GM12891 (cell line): ENCODE results near the gene SRGAP2B.
"Not testable (repeated sequence)": the region's sequence is repeated elsewhere in the genome, so short reads cannot be mapped to it uniquely, and the experiment has no call there.

Source experiments
- DNase-seq: peaks from one replicate; pipeline ENCODE4 v3.0.0; 2011; ENCODE audit warnings: low spot score; ENCODE audit not compliant: insufficient read length
- FAIRE-seq: peaks from 2 replicates; lab custom pipeline; 2011; peaks lifted over from hg19 to GRCh38; lab: Jason Lieb, UNC

The SRGAP2B gene

DNA sequence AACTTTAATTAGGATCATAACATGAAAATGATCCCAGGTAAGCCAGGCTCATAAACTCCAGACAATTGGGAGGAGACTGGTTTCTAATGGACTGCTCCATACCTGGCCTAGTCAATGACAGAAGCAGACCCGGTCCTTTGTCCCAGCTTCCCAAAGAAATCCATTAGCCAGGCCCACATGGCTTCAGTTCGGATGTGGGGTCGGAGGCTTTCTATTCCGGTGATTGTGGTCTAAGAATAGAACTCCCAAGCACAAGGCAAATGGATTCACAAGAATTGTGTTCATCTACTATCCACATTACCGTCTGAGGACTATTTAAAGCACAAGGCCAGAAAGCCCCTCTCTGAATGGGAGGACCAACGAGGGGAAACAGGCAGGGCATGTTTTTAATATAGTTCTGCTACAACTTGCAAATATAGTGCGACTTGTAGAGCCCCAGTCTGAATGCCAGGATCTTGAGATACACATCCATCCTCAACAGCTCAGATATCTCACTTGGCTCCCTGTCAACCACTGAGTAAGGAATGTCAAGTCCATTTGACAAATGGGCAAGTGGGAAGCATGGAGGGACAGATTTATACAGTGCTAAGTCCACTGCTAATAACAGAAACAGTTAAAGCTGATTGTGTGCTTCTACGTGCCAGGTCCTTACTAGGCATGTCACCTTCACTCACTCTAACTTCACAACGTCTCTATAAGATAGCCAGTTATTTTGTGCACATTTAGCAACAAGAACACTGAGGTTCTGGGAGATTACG is 42.9 kb downstream of the SRGAP2B start:
- not testable (repeated sequence) for DNase-seq, FAIRE-seq

DNA sequence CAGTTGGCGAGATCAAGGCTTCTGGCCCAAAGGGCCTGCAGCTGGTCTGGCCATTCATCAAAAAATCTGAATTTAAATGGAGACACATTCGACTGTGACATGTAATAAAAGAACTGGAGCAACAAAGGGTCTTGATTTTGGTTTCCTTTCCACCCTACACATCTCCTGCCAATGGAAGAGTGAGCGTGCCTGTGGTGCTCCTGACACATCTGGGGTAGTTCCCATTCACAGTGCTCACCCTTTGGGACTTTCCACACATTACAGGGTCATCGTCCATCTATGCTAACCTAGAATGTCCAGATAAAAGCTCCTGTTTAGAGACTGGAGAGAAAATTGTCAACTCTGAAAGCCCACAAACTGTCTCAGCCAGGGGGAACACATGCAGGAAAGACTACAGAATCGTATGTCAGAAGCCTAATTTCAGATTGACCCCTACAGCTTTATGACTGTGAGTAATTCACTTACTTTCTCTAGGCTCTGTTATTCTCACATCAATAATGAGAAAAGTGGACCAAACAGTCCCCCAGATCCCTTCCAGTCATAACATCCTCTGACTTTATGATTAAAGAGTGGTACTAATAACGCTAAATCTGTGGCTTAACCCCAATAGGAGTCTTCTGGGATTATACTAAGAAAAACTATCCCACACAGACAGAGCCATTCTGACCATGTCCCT is 46.8 kb downstream of the SRGAP2B start:
- FAIRE-seq, DNase-seq: not testable (repeated sequence)

DNA sequence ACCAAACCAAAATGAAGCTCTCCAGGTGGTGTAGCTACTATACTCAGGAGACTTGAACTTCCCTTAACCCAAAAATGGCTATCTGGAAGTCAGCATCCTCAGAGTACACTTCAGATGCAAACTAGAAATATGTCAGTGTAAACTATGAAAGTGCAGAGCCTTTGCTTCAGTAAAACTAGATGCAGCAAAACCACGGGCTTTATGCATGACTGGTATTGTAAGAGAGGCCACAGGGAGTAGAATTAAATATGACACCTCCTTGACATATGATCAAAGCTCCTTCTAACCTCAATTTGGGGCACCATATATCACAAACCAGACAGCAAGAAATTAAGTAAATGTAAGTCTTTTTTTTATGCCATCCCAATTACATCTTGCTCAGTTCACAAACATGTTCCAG is 47.6 kb downstream of the SRGAP2B start:
- not testable (repeated sequence) for FAIRE-seq, DNase-seq

DNA sequence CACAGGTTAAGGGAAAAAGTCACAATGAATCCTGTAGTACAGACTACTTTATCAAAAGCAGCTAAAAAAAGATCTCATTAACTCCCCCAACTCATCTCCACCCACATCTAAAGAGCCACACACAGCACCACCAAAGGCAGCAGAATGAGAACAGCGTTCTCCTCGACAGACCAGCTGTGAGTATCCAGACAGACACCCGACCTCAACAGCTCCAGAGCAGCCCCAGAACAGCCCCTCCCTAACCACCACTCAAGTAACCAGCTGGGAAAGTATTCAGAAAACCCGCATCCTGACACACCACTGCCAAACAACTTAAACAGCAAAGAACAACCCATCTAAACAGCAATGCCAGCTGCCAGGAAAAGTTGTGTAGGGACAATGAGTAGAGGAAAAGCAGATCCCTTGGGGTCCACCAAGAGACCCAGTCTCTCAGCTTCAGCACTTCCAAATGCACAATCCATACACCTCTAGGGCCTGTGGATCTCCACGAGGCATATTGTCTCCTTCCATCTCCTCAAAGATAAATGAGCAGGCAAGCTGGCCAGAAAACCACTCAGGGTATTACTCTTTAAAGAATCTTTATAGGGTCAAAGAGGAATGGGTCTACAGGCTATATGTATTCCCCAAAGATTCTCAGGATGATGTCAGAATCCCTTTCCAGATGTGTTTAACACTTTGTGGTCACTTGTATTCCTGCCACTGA is 49.4 kb downstream of the SRGAP2B start:
- not testable (repeated sequence) for DNase-seq, FAIRE-seq

DNA sequence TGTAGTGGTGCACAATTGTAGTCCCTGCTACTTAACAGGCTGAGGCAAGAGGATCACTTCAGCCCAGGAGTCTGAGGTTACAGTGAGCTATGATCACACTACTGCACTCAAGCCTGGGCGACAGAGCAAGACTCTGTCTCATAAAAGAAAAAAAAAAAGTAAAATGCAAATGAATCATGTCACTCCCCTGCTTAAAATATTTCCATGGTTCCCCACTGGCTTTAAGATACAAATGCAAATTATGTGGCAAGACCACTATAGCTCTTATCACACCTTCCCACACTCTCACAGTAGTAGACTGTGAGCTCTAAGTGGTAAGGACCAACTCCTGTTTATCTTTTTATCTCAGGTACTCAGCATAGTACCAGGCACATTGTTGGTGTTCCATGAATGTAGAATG is 53.6 kb downstream of the SRGAP2B start:
- FAIRE-seq = not testable (repeated sequence)

DNA sequence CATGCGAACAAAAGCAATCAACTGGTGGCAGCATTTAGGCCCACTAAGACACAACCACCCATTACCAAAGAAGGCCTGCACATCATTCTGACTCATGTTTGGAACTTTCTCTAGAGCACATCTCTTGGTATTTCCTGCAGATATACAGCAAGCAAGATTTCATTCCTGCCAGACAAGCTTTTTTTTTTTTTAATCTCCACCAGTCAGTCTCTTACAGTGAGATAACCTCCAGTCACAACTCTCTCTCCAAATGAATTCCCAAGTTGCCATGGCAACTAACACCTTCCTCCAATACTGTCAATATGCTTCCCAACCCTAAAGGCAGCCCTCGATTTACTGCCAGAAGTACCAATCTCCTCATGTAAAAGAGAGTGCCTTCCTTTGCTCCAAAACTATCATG is 59.1 kb downstream of the SRGAP2B start:
- FAIRE-seq, DNase-seq: not testable (repeated sequence)

More for the DNA sequence above, 53.6 kb downstream of the SRGAP2B start:
- not testable (repeated sequence) for DNase-seq

DNA sequence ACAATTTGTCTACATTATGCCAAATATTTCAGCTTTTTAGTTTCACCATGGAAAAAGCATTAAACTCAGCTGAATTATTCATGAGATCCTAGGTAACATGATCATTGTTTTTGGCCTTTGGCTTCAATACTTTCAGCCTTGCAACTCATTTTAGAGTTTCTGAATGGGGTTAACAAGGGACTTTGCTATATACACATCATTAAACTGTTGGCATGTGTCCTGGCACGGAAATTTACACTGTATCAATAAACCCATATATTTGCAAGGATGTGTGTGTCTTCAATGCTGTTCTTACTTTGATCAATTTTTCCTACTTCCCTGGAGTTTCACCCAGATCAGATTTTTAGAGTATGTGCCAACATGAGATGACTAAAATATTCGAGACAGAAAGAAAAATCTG is 61.6 kb downstream of the SRGAP2B start:
- FAIRE-seq, DNase-seq: not testable (repeated sequence)

DNA sequence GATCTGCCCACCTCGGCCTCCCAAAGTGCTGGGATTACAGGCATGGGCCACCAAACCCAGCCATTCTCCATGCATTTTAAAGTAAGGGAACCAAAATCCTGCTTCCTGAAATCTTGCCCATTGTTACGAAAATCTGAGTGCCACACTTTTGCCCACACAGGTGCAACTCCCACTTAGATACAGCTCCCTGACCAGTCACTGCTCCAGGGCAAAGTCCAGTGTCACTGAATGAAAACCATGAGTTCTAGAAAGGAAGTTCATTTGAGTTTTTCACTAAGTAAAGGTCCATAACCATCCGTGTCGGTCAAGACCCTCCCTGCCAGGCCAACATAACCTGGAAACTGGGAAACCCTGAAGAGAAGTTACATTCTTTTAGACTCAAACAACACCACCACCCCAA is 67.9 kb downstream of the SRGAP2B start:
- not testable (repeated sequence) for DNase-seq, FAIRE-seq

DNA sequence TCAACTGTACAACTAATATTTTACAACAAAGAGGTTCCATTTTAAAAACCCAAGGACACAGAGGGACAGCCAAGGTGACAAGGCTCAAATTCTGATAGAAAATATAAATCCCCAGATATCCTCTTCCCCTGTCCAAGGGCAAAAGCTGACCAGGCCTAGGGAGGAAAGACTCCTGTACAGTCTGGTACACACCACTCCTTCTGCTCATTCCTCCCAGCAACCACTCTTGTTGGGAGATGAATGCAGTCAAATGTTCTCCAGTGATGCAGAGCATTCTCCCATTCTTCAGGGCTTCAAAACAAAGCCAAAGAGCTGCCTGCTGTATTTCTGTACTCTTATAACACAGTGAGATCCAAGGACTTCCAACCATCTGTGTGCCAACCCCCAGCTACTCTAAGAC is 69.8 kb downstream of the SRGAP2B start:
- FAIRE-seq, DNase-seq: not testable (repeated sequence)

DNA sequence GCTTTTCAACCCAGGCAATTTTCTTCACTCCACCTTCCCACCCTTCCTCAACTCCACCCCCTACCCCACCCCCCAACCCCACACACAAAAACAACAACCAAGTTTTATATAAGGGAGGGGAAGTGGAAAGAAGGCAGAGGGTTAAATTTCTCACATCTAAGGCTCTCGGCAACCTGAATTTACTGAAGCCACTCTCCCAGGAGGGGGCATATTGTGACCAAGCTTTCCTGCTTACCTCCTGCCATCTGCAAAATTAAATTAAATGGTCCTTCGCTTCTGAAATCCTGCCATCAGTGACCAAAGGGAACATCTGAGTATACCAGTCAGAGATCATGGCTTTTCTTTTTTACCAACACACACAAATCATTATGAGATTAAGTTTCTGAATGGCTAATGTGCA is 72.9 kb downstream of the SRGAP2B start:
- not testable (repeated sequence) for FAIRE-seq, DNase-seq

DNA sequence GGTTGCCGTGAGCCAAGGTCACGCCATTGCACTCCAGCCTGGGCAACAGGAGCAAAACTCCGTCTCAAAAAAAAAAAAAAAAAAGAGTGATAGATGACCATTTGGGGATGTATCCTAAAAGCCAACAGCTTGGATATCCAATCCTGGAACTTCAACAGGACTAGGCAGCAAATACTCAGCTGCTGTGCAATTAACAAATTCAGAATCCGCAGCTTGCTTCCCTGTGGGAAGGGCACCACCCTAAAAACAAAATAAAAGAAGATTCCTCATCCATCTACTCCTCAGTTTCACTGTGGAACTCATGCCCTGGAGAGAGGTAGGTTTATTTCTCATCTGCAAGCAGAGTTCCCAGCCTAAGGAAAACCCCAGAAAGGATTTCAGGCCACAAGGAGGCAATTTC is 73.4 kb downstream of the SRGAP2B start:
- FAIRE-seq, DNase-seq: not testable (repeated sequence)

DNA sequence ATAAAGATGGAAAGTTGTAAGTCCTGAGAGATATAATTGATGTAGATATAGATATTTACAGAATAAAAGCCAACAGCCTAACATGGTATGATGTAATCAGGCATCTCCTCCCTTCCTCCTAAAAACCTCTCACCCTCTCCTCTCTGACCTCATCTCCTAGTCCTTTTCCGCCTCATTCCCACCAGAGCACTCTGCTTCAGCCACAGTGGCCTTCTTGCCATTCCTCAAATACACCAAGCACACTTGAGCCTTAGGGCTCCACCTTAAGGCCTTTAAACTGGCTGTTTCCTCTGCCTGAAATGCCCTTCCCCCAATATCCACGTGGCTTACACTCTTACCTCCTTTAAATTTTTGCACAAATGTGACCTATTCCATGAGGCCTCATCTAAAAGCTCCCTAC is 75.4 kb downstream of the SRGAP2B start:
- FAIRE-seq, DNase-seq: not testable (repeated sequence)

DNA sequence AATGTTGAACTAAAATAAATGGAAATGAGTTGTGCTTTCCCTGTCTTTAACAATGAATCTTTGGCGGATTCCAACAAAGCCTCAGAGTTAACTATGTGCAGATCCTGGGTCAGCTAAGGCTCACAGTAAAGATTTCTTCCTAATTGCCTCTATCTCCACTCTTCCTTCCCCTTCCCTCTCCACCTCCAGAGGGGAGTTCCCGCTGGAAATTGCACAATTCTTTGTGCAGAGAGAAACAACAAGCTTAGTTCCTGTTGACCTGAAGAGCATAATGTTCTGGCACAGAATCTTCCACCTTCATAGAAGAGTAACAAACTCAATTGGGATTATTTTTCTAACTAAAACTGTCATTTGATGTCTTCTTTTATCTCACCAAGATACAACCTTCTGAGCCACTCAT is 77.4 kb downstream of the SRGAP2B start:
- not testable (repeated sequence) for FAIRE-seq, DNase-seq

DNA sequence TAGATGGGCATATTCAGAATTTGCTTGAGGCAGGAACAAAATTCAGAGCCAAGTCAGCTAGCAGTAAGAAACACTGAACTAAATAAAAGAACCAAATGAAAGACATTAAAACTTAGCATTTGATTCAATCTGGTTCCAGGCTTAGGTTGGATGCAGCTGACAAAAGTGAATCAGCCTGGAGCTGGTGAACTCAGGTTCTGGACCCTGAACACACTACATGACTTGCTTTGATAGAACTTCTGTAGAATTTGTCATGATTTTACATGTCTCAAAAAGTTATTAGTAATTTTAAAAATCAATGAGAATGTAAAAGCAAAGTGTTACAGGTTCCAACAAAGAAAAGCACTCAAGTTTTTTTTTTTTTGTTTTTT is 78.7 kb downstream of the SRGAP2B start:
- FAIRE-seq, DNase-seq: not testable (repeated sequence)

DNA sequence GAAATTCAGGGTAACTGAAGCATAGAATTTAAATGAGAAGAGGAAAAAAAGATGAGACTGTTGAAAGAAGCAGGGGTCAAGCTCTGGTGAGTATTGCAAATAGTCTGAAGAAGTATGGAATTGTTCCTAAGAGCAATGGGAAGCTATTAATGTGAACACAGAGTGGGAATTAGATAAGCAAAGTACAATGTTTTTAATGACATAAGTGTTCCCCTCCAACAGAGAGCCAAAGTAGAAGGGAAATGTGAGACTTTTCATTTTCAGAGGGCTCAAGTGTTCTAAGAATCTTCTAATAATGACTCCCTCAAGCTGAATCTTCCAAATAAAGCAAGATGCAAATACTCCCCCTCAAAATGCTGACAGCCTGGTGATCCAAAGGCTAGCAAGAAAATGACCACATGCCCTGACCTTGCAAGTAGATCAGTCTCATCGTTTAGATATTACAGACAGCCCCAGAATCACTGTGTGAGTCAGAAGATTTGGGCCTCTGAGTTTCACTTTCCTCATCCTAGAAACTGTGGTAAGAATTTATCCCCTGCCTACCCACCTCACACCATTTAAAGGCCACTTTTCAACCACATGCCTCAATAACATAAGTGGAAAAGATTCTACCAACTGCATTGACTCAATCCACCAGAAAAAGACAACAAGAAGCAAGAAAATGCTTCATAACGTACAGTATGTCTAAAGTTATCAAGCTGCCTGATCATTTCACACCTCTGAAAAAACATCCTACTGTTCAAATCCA is 79.2 kb downstream of the SRGAP2B start:
- FAIRE-seq = peak; percentile 41
- not testable (repeated sequence) for DNase-seq

DNA sequence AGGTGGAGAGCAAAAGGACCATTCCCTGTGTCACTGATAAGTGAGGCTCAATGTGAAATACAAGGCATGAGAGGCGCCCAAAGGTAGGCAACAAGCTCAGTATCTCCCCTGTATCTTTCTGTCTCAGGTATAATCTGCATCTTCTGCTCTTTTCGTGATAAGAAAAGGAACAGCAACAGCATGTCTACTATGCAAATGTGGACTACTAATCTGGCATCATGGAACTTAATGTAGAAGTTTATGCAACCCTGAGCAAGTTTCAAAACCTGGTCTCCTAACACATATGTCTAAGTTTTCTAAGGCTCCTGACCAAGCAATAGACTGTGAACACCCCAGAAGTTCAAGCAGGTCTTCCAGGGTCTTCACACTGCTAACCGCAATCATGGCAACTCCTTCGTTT is 81.8 kb downstream of the SRGAP2B start:
- peak; percentile 33 for FAIRE-seq
- not testable (repeated sequence) for DNase-seq

DNA sequence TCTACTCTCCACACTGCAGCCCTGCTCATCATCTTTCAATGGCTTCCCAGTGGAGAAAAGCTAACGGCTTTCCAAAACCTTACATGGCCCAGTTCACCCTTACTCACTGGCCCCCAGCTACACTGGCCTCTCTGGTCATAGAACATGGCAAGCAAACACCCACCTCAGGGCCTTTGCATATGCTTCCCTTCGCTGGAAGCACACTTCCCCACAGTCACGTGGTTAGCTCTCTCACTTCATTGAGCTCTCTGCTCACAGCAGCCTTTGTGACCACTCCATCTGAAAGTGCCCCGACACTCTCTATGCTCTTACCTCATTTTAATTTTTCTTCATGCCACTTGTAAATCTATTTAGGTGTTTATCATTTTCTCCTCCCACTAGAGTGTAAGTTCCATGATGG is 83.3 kb downstream of the SRGAP2B start:
- not testable (repeated sequence) for FAIRE-seq, DNase-seq

DNA sequence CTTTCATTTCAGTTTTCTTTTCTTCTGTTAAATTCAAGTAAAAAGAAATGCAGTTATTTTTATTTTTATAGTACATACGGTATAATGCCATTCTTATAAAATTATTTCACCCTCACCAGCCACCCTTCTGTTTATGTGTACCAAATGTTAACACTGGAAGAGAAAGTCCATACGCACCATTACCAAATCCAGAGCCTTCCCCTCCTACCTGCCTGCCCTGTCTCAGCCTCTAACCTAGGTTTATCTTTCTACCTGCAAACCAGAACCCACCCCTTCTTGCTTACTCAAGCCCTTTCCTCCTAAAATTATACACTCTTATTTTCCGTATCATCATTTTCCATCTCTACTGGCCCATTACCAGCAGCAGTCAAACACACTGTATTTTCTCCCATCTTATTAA is 84.5 kb downstream of the SRGAP2B start:
- DNase-seq, FAIRE-seq: not testable (repeated sequence)

DNA sequence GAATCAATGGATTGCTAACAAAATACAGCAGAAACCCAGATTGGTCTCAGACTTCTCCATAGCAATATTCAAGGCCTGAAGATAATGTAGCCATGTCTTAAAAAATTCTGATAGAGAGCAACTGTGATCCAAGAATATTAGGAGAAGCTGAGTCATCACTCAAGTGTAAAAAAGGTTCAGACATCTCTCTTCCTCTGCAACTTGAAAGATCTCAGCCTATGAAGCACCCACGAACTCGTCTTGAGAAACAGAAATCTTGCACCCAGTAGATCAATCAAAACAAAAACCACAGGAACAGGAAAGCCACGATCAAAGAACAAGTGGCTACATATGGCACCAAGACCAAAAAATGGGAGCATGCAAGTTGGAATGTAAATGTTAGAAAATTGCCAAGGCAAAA is 85.2 kb downstream of the SRGAP2B start:
- peak; percentile 16 for FAIRE-seq
- DNase-seq = not testable (repeated sequence)
